ENCODE data around the gene COMMD1.
"Not testable (repeated sequence)": the region's sequence is repeated elsewhere in the genome, so short reads cannot be mapped to it uniquely, and the experiment has no call there.

Gene COMMD1

GRCh38 chr2:61966087-61966727 lies 60.7 kb downstream of the COMMD1 start:
- DNase-seq, result no peak

- no peak for DNase-seq
Measured at GRCh38 chr2:61967262-61967661, 61.8 kb downstream of the COMMD1 start.

GRCh38 chr2:61969376-61969775 lies 63.9 kb downstream of the COMMD1 start:
- DNase-seq, result no peak

GRCh38 chr2:61970807-61971556 lies 65.5 kb downstream of the COMMD1 start:
- DNase-seq, result no peak

- DNase-seq, result no peak
Measured at GRCh38 chr2:61978522-61978921, 73.0 kb downstream of the COMMD1 start.

- no peak for DNase-seq
Measured at GRCh38 chr2:61980758-61981157, 75.3 kb downstream of the COMMD1 start.

GRCh38 chr2:61984682-61985081 lies 79.2 kb downstream of the COMMD1 start:
- DNase-seq, result no peak

GRCh38 chr2:61988462-61989366 lies 83.2 kb downstream of the COMMD1 start:
- DNase-seq, result no peak

GRCh38 chr2:61993422-61994024 lies 88.0 kb downstream of the COMMD1 start:
- DNase-seq, result peak; percentile 21 to 41

- DNase-seq, result no peak
Measured at GRCh38 chr2:61994531-61994930, 89.1 kb downstream of the COMMD1 start.

- DNase-seq, result no peak
Measured at GRCh38 chr2:61995065-61995464, 89.6 kb downstream of the COMMD1 start.

- DNase-seq, result no peak
Measured at GRCh38 chr2:61995515-61995914, 90.0 kb downstream of the COMMD1 start.

GRCh38 chr2:61998426-61998825 lies 93.0 kb downstream of the COMMD1 start:
- DNase-seq, result no peak

GRCh38 chr2:62000538-62000937 lies 95.1 kb downstream of the COMMD1 start:
- DNase-seq, result no peak

- DNase-seq, result no peak
Measured at GRCh38 chr2:62001431-62001830, 96.0 kb downstream of the COMMD1 start.

- DNase-seq, result not testable (repeated sequence)
Measured at GRCh38 chr2:62004428-62004827, 99.0 kb downstream of the COMMD1 start.

GRCh38 chr2:62007555-62007954 lies 102.1 kb downstream of the COMMD1 start:
- DNase-seq, result no peak

- DNase-seq, result no peak
Measured at GRCh38 chr2:62010632-62011256, 105.3 kb downstream of the COMMD1 start.

GRCh38 chr2:62013641-62014040 lies 108.2 kb downstream of the COMMD1 start:
- DNase-seq, result no peak

- no peak for DNase-seq
Measured at GRCh38 chr2:62014102-62014501, 108.6 kb downstream of the COMMD1 start.

GRCh38 chr2:62016957-62017356 lies 111.5 kb downstream of the COMMD1 start:
- DNase-seq, result no peak

GRCh38 chr2:62029910-62030309 lies 124.4 kb downstream of the COMMD1 start:
- no peak for DNase-seq

GRCh38 chr2:62030902-62031301 lies 125.4 kb downstream of the COMMD1 start:
- DNase-seq, result no peak
